Sciatic nerve (tissue), 1 donor: ENCODE results near the gene YIF1A. TPM values are rescaled to one million over a fixed set of nuclear protein-coding genes. Genes with fewer than 3 reads are reported as not detected.

Experiments used
- total RNA-seq: library from RNA; stranded (reverse); fragmentation: NEBNext Ultra II Directional; extraction: Animal tissue kit (Norgen Biotek cat#: 25700); gene quantifications from one replicate; pipeline ENCODE4 v1.2.1, GENCODE V29; 2021
- donor health status: DM: no; HTN: no; CAD: no.

Gene YIF1A
- total RNA-seq, 1 donor from 2014 or later, result 61.1 TPM

Other genes starting within 250 kb of the YIF1A start
- gene GAL3ST3, start 240.0 kb downstream of the YIF1A start, total RNA-seq, result not detected
- 154 TPM for gene SF3B2, start 236.8 kb downstream of the YIF1A start, total RNA-seq
- 80.3 TPM for gene PACS1, start 218.9 kb downstream of the YIF1A start, total RNA-seq
- gene KLC2, start 31.4 kb downstream of the YIF1A start, total RNA-seq, result 24.6 TPM
- 112 TPM for gene RAB1B, start 20.5 kb downstream of the YIF1A start, total RNA-seq
- 1.3 TPM for gene CNIH2, start 11.0 kb downstream of the YIF1A start, total RNA-seq
- gene TMEM151A, start 2.8 kb upstream of the YIF1A start, total RNA-seq, result 0.31 TPM
- gene CD248, start 27.9 kb upstream of the YIF1A start, total RNA-seq, result 35.1 TPM
- 5.0 TPM for gene RIN1, start 47.3 kb upstream of the YIF1A start, total RNA-seq
- gene BRMS1, start 56.0 kb upstream of the YIF1A start, total RNA-seq, result 18.7 TPM
- gene B4GAT1, start 58.5 kb upstream of the YIF1A start, total RNA-seq, result 49.3 TPM
- 2.3 TPM for gene SLC29A2, start 82.6 kb upstream of the YIF1A start, total RNA-seq
- gene NPAS4, start 131.9 kb upstream of the YIF1A start, total RNA-seq, result not detected
- 25.1 TPM for gene MRPL11, start 149.7 kb upstream of the YIF1A start, total RNA-seq
- 14.8 TPM for gene PELI3, start 177.8 kb upstream of the YIF1A start, total RNA-seq
- gene DPP3, start 191.3 kb upstream of the YIF1A start, total RNA-seq, result 12.4 TPM
- gene BBS1, start 221.5 kb upstream of the YIF1A start, total RNA-seq, result 47.6 TPM